Heart left ventricle (tissue), 13 donors: Measurements from ENCODE around the gene ANKDD1B.

ENCODE experiments used
- POLR2A ChIP-seq, 2 donors: fragments of 450-650 bp; IDR thresholded peaks; one replicate each; pipeline ENCODE4 v1.6.1; 2017; ENCODE audit warnings: antibody characterized with exemption in 2 of 2, mild to moderate bottlenecking in 2 of 2, moderate library complexity in 2 of 2
- TF ChIP-seq, protein P1 (sequence below), 12 donors: fragments of 200-600 bp; sonication (generic) in 4 of 12; IDR thresholded peaks; one replicate each; pipeline versions ENCODE4 v1.5.0 to v1.8.0; 2018 to 2022; ENCODE audit warnings: antibody characterized with exemption in 12 of 12, mild to moderate bottlenecking in 5 of 12
- donor health status: ischemic (EF 13 %, LVEDD 7.1; RV severe dilation, severe dysfunction).
- donor health status: DM: no; HTN: yes; CAD: no.
- donor health status: DM: no; HTN: no; CAD: no.
- donor health status: ischemic (EF 25% LVEDD 6.9; RV normal size, moderate dysfunction).
- donor health status: ischemic (EF 25% LVEDD 5.7; RV mildly dilated, moderate dysfunction).
- donor health status: ischemic (EF 35%, LVEDD 5.7; RV mildly dilated, moderate dysfunction).
- donor health status: nonischemic (EF 11% LVEDD 7.7; RV severe dilation, severe dysfunction).
- donor health status: DM: yes; HTN: yes; CAD: no.
- donor health status: PGD.
- donor health status: ischemic (EF 29% LVEDD 5.4; RV normal size, mild dysfunction).
- donor health status: nonischemic (EF 23%, LVEDD 6.1; RV moderate dilation, normal function).

DNA sequence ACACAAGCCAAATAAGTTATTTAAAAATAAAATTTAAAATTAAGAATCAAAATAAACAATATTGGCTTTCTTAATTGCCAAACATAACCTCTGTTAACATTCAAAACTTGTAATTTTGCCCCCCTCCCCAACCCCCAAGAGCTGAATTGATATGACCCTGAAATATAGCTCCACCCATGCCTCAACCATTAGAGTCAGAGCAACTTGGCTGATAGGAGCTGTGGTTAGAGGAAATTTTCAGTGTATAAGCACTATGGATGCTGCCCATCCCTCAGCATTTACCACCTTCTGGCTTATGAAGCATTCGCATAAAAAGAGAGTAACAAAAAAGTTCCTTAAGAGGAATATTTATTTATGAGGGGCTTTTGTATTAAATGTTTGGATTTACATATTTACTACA, 99.9 kb downstream of the ANKDD1B start:
- TF ChIP-seq, protein P1, sequence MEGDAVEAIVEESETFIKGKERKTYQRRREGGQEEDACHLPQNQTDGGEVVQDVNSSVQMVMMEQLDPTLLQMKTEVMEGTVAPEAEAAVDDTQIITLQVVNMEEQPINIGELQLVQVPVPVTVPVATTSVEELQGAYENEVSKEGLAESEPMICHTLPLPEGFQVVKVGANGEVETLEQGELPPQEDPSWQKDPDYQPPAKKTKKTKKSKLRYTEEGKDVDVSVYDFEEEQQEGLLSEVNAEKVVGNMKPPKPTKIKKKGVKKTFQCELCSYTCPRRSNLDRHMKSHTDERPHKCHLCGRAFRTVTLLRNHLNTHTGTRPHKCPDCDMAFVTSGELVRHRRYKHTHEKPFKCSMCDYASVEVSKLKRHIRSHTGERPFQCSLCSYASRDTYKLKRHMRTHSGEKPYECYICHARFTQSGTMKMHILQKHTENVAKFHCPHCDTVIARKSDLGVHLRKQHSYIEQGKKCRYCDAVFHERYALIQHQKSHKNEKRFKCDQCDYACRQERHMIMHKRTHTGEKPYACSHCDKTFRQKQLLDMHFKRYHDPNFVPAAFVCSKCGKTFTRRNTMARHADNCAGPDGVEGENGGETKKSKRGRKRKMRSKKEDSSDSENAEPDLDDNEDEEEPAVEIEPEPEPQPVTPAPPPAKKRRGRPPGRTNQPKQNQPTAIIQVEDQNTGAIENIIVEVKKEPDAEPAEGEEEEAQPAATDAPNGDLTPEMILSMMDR (IDR thresholded peaks at IDR 0.05), result no peak
- TF ChIP-seq POLR2A (IDR thresholded peaks at IDR 0.05), result no peak
